ENCODE data around the gene ACTA2.

Gene ACTA2

GRCh38 chr10:88952647-88953111 is at the start of gene ACTA2:
Gene ACTA2, minus strand, starts transcription at chr10:88952773. Its CDS starts 3,843 bp downstream, at chr10:88948930.
- no peak for DNase-seq (ENCODE audit: low spot score)

- DNase-seq (ENCODE audit: low spot score), result no peak
These were observed 49.1 kb upstream of the ACTA2 start for GRCh38 chr10:89001729-89002072.

- DNase-seq (ENCODE audit: low spot score), result no peak
These were observed 48.6 kb upstream of the ACTA2 start for GRCh38 chr10:89001024-89001728.

DNA sequence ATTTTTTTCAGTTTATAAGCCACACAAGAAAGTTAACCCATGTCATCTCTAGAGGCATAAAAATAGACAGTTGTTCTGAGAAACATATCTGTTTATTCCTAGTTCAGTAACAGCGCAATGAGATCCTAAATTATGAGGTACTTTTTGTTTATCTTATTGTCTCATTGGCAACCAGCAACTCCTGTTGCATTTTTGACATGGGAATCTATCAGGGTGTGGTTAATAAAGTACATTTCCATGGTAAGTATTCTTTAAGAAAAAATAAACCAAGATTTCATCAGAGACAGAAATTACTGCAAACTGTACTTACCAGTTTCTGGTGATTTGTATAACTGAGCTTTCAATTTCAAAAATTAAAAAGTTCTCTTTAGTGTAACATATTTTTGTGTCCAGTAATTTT is 47.1 kb upstream of the ACTA2 start:
- DNase-seq (ENCODE audit: low spot score), result no peak

GRCh38 chr10:88996927-88997326 is 44.4 kb upstream of the ACTA2 start:
- DNase-seq (ENCODE audit: low spot score), result peak; percentile 38

DNA sequence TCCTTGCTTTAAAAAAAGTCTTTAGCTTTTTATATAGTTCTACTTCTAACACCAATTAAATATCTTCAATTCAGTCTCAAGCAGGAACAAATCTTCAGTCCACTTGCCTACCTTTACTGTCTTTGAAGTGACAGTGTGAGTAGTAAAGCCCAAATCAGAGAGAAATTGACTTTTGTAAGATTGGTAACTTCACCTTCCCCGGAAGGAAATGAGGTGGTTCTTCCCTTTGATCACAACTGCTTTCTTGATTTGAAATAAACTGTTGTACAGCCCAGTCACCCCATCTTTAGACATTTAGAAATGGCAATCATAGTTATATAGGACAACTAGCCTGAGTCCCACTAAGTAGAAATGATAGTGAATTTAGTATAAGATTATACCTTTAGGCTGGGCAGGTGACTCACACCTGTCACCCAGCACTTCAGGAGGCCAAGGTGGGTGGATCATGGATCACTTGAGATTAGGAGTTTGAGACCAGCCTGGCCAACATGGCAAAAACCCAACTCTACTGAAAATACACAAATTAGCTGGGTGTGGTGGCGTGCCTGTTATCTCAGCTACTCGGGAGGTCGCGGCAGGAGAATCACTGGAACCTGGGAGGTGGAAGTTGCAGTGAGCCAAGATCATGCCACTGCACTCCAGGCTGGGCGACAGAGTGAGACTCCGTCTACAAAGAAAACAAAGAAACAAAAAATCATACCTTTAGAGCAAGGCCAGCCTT is 42.7 kb upstream of the ACTA2 start:
- no peak for DNase-seq (ENCODE audit: low spot score)

DNA sequence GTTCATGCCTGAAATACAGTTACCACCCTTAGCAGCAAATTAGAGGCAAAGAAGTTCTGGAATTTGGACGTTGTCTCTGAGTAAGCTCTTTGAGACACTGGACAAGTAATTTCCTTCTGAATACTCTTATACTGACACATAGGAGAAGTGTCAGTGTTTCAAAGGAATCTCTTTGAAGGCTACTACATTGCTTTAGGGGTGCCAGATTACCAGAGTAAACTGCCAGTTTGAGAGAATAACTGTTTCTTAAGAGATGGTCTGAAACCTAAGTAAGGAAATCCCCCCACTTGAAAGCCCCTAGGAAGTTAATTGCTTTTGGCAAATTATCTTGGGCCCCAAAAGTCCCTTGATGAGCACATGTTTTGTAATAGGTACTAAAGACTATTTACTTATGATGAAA is 41.4 kb upstream of the ACTA2 start:
- no peak for DNase-seq (ENCODE audit: low spot score)

DNA sequence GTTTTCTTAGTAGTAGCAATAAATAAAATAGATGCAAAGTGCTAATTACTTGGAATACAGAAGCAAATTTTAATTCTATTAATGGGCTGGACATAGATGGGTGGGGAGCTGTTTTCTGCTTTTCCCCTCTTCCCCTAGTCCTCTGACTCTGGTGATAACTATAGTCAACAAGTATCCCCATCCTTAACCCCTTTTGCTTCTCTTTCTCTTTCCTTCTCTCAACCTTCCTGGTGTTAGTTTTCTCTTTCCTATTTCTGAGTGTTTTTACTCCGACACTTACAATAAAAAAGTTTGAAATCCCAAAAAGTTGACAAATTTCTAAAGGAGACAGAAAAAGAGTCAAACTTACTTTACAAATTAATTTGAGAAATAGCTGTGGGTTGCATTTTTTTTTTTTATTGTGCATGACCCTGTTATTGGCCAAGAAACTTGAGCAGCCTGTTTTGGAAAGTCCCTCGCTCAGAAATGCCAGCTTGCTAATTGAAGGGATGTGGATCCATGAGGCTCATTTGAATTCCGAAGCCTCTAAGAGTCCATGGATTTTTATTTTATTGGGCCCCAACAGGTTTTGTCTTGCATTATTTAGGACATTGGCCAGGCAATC is 40.5 kb upstream of the ACTA2 start:
- DNase-seq (ENCODE audit: low spot score), result no peak

GRCh38 chr10:88991899-88992320 is 39.3 kb upstream of the ACTA2 start:
- peak; percentile 31 for DNase-seq (ENCODE audit: low spot score)

GRCh38 chr10:88991161-88991898 is 38.8 kb upstream of the ACTA2 start:
- peak; percentile 60 for DNase-seq (ENCODE audit: low spot score)

DNA sequence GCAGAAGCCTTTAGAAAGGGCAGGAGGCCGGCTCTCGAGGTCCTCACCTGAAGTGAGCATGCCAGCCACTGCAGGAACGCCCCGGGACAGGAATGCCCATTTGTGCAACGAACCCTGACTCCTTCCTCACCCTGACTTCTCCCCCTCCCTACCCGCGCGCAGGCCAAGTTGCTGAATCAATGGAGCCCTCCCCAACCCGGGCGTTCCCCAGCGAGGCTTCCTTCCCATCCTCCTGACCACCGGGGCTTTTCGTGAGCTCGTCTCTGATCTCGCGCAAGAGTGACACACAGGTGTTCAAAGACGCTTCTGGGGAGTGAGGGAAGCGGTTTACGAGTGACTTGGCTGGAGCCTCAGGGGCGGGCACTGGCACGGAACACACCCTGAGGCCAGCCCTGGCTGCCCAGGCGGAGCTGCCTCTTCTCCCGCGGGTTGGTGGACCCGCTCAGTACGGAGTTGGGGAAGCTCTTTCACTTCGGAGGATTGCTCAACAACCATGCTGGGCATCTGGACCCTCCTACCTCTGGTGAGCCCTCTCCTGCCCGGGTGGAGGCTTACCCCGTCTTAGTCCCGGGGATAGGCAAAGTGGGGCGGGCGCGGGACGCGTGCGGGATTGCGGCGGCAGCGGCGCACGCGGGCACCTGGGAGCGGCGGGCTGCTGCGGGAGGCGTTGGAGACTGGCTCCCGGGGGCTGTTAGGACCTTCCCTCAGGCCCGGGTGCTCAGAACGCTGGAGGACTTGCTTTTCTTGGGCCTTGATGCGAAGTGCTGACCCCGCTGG is 38.0 kb upstream of the ACTA2 start, which contains the start of gene FAS:
Gene FAS, plus strand, starts transcription at position 415 of the 777 bp plus-strand sequence. Its CDS starts 79 bp downstream, at position 494.
- peak; percentile 73 for DNase-seq (ENCODE audit: low spot score)

DNA sequence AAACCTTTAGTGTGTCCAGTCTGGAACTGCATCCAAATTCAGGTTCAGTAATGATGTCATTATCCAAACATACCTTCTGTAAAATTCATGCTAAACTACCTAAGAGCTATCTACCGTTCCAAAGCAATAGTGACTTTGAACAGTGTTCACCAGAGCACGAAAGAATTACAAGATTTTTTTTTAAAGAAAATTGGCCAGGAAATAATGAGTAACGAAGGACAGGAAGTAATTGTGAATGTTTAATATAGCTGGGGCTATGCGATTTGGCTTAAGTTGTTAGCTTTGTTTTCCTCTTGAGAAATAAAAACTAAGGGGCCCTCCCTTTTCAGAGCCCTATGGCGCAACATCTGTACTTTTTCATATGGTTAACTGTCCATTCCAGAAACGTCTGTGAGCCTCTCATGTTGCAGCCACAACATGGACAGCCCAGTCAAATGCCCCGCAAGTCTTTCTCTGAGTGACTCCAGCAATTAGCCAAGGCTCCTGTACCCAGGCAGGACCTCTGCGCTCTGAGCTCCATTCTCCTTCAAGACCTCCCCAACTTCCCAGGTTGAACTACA is 37.3 kb upstream of the ACTA2 start:
- DNase-seq (ENCODE audit: low spot score), result no peak

DNA sequence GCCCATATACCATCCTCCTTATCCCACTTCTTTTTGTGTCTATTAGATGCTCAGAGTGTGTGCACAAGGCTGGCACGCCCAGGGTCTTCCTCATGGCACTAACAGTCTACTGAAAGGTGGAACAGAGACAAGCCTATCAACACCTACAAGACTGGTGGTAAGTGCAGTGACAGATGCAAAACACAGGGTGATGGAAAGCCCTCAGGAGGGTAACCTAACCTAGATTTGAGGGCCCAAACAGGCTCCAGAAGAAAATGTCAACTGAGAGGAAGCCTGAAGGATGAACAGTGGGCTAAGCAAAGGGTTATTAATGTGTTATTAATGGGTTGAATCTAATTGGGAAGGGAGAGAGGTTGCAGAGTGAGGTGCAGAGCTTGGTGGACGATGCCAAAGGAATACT is 36.9 kb upstream of the ACTA2 start:
- DNase-seq (ENCODE audit: low spot score), result no peak

- no peak for DNase-seq (ENCODE audit: low spot score)
These were observed 35.3 kb upstream of the ACTA2 start for GRCh38 chr10:88987840-88988239.

DNA sequence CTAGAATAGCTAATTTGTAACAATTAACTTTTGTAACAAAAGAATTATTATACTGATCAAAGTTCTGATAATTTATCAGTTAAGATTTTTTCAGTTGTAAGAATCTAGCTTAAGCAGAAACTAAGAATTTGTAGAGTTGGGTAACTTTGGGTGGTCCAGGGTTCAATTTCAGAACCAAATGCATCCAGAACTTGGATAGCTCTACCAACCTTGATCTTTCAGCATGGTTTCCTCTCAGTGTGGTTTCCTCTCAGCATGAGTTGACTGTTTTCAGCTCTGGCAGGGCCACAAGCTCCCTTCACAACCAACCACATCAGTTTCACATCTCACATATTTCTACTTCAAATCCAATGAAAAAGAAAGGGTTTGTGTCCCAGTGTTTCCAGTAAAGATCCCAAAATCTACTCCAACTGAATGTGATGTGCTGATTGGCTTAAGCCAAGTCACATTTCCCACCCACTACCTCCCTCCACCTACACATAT is 34.7 kb upstream of the ACTA2 start:
- DNase-seq (ENCODE audit: low spot score), result no peak

DNA sequence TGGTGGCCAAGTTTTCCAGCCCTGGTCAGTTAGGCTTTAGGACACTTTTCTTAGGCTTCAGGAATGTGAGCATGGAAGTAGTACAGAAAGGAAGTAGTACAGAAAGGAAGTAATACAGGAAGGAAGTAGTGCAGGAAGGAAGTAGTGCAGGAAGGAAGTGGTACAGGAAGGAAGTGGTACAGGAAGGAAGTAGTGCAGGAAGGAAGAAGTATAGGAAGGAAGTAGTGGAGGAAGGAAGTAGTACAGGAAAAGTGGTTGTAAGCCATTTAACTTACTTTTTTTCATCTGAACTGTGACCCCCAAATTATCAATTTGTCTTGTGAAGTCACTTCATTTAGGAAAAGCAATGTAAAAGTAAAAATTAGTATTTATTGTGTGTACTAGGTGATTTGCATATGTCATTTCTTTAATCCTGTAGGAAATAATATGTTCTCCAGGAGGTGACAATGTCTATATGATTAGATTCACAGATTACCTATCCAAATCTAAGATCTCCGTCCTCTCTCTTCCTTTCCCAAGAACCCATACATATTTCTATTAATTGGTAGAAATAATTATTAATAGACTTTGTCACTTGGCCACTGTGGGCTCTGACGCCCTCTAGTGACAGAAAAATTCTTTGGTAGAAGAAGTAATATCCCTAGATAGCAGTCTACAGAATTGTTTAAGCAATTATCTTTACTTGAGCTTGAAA is 34.1 kb upstream of the ACTA2 start:
- no peak for DNase-seq (ENCODE audit: low spot score)

DNA sequence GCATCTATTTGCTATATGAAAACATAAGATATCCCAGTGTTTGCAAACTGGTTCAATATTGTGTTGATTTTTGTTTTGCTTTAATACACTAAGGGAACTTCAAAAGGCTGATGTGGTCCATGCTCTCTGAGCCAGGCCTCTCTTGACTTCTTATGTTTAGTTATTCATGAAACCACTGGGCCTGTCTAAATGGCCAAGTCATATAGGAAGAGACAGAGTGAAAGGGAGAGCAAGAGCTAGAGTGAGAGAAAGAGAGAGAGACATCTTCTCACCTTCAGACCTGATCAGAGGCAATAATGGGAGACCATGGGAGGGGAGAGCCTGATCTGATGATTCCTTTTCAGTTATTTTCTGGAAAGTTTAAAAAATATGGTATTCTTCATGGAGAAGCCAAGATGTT is 32.0 kb upstream of the ACTA2 start:
- DNase-seq (ENCODE audit: low spot score), result no peak

DNA sequence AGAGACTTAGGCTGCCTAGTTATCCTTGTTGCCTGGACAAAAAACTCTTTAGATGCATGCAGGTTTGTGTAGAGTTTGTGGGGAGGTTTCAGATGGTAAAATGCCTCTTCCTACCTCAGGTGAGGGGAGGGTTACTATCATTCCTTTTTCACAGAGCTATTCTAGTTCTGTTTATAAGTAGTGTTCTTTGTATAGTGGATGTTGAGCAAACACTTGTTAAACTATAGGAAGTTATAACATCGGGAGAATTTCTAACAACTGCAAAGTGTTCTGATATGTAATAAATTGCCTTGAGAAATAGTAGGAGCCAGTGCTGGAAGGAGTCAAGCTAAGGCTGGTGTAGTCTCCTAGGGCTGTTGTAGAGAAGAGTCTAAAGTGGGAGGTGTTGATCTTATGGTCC is 31.4 kb upstream of the ACTA2 start:
- DNase-seq (ENCODE audit: low spot score), result no peak

- DNase-seq (ENCODE audit: low spot score), result no peak
These were observed 30.6 kb upstream of the ACTA2 start for GRCh38 chr10:88983206-88983605.

DNA sequence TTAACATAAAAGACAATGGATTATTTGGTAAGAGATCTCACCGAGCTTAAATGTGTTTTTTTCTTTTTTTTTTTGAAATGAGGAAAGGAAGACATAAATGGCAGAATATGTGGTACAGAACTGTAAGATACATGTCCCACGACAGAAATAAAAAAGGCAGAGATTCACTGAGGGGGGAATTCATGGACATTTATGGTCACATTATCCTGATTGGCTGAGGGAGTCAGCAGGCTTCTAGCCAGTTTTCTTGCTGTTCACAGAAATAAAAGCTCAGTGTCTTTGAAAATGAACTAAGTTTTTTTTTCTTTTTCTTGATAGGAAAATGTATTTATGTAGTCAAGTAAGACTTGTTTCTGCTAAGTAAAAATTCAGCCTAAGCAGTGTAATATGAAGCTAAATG is 29.8 kb upstream of the ACTA2 start:
- no peak for DNase-seq (ENCODE audit: low spot score)

DNA sequence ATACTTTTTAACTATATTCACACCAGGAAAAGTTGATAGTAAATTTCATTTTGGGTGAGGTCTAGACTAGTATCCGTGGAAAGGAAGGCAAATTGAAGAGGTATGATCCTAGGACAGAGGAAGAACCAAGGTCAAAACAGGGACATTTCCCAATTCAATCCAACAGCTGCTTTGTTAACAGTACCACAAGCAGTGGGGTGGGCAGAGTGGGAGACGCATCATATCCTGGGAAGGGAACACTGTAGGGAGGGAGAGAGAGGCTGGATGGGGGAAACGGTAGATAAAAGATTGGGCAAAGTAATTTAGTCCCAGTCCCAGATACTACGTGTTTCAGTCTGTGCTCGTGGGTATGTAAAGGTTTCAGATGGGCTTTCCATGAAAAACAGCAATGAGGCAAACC is 28.9 kb upstream of the ACTA2 start:
- DNase-seq (ENCODE audit: low spot score), result no peak
